ENCODE measurements around the gene KIFC1.
"Not testable (repeated sequence)": the region's sequence is repeated elsewhere in the genome, so short reads cannot be mapped to it uniquely, and the experiment has no call there.

The KIFC1 gene

GRCh38 chr6:33391278-33391921 lies at the start of gene KIFC1:
TSS of gene KIFC1 (plus strand) at chr6:33391823. CDS start at chr6:33391986, 163 bp downstream.
- peak; percentile 98 for DNase-seq

DNA sequence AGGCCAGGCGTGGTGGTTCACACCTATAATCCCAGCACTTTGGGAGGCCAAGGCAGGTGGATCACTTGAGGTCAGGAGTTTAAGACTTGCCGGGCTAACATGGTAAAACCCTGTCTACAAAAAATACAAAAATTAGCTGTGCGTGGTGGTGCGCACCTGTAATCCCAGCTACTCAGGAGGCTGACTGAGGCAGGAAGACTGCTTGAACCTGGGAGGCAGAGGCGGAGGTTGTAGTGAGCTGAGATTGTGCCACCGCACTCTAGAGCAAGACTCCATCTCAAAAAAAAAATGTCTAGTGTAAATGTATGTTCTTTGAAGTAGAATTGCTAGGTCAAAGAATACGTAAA lies 48.0 kb upstream of the KIFC1 start:
- DNase-seq: not testable (repeated sequence)

DNA sequence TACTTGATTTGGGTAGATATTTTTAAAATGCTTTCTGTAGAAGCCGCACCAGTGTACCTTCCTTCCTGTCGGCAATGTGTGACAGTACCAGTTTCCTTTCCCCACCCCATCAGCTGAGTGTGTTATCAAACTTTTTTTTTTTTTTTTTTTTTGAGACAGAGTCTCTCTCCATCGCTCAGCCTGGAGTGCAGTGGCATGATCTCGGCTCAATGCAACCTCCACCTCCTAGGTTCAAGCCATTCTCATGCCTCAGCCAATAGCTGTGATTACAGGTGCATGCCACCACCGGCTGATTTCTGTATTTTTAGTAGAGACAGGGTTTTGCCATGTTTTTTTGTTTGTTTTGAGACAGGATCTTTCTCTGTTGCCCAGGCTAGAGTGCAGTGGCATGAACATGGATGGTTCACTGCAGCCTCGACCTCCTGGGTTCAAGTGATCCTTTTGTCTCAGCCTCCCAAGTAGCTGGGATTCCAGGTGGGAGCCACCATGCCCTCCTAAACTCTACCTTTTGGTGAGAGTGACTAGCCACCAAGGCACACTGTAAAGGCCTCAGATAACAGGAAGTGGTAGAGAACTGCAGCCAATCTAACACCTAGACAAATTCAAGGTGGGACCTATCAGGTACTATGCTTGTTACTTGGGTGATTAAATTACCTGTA lies 47.5 kb upstream of the KIFC1 start:
- peak; percentile 23 for DNase-seq

- peak; percentile 60 for DNase-seq
These were observed 46.6 kb upstream of the KIFC1 start for GRCh38 chr6:33344701-33345697.

- not testable (repeated sequence) for DNase-seq
These were observed 44.7 kb upstream of the KIFC1 start for GRCh38 chr6:33346972-33347371.

DNA sequence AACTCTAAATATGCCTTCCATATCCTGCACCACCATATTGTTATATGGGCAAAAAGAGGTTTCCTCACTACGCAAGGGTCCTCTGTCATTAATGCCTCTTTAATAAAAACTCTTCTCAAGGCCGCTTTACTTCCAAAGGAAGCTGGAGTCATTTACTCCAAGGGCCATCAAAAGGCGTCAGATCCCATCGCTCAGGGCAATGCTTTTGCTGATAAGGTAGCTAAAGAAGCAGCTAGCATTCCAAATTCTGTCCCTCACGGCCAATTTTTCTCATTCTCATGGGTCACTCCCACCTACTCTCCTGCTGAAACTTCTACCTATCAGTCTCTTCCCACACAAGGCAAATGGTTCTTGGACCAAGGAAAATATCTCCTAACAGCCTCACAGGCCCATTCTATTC lies 43.8 kb upstream of the KIFC1 start:
- DNase-seq: no peak

- not testable (repeated sequence) for DNase-seq
These were observed 35.8 kb upstream of the KIFC1 start for GRCh38 chr6:33355860-33356259.

DNA sequence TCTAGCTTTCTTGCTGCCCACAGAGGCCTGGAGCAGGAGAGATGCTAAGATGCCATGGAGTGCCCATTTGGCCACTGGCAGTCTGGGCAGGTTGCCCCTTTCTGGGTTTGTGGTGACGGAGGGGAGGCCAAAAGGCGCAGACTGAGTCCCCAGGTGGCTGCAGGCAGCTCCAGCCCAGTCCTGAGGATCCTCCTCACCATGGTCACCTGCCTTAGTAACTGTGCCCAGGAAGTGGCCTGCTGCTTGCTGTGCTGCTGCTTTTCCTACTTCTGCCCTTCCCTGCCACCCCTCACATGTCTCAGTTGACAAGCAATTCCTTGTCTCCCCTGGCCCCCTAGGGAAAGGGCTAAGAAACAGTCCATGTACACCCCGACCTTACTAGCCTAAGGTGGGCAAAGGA lies 35.3 kb upstream of the KIFC1 start:
- no peak for DNase-seq

- not testable (repeated sequence) for DNase-seq
These were observed 34.3 kb upstream of the KIFC1 start for GRCh38 chr6:33357160-33357871.

DNA sequence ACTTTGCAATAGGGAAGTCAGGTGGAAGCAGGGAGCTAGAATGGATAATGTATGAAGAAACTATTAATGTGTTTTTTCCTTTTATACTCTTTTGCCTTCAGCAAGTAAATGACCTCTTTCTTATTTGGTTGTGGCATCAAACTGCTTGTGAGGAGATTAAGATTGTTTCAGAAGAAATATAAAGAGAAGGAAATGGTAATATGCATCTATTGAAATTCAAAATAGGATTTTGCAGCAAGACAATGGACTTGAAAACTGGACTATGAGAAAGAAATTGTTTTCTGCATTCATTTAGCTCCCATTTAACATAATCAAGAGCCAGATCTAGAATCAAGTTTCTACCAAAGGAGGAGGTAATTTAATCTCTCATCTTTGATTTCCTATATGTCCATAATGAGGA lies 32.3 kb upstream of the KIFC1 start:
- no peak for DNase-seq

DNA sequence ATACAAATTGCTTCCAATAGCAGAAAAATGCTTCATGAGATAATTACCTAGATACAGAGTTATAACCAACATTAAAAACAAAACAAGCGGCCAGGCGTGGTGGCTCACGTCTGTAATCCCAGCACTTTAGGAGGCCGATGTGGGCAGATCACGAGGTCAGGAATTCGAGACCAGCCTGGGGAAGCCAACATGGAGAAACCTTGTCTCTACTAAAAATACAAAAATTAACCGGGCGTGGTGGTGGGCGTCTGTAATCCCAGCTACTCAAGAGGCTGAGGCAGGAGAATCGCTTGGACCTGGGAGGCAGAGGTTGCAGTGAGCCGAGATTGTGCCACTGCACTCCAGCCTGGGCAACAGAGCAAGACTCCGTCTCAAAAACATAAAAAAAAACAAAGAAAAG lies 28.1 kb upstream of the KIFC1 start:
- DNase-seq: not testable (repeated sequence)

DNA sequence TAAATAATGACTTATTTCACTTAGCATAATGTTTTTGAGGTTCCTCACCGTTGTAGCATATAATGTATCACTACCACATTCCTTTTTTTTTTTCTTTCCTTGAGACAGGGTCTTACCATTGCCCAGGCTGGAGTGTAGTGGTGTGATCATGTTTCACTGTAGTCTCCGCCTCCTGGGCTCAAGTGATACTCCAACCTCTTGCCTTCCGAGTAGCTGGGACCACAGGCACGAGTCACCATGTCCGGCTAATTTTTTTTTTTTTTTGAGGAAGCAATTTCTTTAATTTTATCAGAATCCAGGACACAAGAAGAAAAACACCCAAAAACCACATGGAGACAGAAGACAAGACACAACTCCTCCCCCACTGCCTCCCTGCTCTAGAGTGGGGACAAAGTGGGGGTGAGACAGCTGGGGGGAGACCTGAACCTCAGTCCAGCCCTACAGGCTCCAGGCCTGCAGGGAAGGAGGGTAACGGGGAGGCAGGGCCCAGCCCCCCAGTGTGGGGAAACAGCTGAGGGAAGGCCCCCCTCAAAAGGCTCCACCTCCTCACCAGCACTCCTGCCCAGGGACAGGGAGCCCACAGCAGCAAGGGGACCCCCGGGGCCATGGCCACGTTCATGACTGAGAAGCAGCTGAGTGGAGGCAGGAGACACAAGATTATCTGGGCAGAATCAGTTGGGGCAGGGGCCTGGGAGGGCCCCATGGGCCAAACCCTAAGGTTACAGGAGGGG lies 27.0 kb upstream of the KIFC1 start:
- DNase-seq: not testable (repeated sequence)

- DNase-seq: not testable (repeated sequence)
These were observed 26.2 kb upstream of the KIFC1 start for GRCh38 chr6:33365206-33365971.

- no peak for DNase-seq
These were observed 24.5 kb upstream of the KIFC1 start for GRCh38 chr6:33367009-33367714.

DNA sequence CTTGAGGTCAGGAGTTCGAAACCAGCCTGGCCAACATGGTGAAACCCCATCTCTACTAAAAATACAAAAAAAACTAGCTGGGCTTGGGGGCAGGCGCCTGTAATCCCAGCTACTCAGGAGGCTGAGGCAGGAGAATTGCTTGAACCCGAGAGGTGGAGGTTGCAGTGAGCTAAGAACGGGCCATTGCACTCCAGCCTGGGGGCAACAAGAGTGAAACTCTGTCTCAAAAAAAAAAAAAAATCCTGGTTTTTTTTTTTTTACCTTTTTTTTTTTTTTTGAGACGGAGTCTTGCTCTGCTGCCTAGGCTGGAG lies 24.0 kb upstream of the KIFC1 start:
- not testable (repeated sequence) for DNase-seq

DNA sequence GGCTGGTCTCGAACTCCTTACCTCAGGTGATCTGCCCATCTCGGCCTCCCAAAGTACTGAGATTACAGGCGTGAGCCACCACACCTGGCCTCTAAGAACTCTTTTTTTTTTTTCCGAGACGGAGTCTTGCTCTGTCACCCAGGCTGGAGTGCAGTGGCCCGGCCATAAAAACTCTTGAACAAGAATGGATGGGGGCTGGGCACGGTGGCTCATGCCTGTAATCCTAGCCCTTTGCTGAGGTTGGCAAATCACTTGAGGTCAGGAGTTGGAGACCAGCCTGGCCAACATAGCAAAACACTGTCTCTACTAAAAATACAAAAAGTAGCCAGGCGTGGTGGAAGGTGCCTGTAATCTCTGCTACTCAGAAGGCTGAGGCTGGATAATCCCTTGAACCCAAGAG lies 19.7 kb upstream of the KIFC1 start:
- DNase-seq: not testable (repeated sequence)

GRCh38 chr6:33372526-33373123 lies 19.0 kb upstream of the KIFC1 start:
- no peak for DNase-seq

DNA sequence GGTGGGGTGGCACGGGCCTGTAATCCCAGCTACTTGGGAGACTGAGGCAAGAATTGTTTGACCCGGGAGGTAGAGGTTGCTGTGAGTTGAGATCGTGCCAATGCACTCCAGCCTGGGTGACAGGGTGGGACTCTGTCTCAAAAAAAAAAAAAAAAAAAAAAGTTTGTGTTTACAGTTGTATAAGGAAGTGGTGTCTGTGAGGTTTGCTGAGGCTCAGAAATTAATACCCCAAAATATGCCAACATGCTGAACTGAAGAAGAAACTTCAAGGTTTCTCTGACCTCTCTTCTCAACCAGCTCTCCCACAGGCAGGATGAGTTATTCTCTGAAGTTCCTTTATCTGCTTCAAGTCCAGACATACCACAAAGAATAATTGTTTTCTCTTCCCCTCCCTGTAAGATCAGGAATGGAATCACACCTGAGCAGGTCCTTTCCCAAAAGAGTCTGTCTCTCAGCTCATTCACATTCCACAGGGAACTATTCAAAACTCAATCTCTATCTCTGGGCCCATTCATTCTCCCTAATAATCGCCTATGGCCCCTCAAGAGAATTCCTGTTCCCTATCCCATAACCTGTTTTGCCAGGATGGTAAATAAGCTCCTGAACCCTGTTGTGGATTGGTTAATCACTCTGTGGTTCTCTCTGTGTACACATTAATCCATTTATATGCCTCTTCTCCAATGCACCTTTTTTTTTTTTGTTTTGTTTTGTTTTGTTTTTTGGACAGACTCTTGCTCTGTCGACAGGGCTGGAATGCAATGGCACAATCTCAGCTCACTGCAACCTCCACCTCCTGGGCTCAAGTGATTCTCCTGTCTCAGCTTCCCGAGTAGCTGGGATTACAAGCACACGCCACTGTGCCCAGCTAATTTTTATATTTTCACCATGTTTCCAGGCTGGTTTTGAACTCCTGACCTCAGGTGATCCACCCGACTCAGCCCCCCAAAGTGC lies 17.4 kb upstream of the KIFC1 start:
- no peak for DNase-seq

- no peak for DNase-seq
These were observed 16.4 kb upstream of the KIFC1 start for GRCh38 chr6:33375143-33375671.
